GM18951 (cell line): ENCODE measurements around the gene PPM1G.
A peak's percentile ranks its signal among the peaks of the same experiment; 100 is the strongest.

Experiments
- POLR2A ChIP-seq: IDR thresholded peaks from 4 replicates; pipeline ENCODE4 v1.6.1; 2011; ENCODE audit warnings: mild to moderate bottlenecking; ENCODE audit not compliant: insufficient read length, insufficient read depth; ENCODE audit errors: extremely low read depth
- in situ Hi-C: fragments of 300-500 bp; cut with MboI; formaldehyde crosslinking; loops from one replicate; pipeline ENCODE4 v1.12.0; 2022; ENCODE audit warnings: low sequenced_read_pairs, mixed read lengths, inconsistent platforms; ENCODE audit not compliant: unreplicated experiment

The PPM1G gene

DNA sequence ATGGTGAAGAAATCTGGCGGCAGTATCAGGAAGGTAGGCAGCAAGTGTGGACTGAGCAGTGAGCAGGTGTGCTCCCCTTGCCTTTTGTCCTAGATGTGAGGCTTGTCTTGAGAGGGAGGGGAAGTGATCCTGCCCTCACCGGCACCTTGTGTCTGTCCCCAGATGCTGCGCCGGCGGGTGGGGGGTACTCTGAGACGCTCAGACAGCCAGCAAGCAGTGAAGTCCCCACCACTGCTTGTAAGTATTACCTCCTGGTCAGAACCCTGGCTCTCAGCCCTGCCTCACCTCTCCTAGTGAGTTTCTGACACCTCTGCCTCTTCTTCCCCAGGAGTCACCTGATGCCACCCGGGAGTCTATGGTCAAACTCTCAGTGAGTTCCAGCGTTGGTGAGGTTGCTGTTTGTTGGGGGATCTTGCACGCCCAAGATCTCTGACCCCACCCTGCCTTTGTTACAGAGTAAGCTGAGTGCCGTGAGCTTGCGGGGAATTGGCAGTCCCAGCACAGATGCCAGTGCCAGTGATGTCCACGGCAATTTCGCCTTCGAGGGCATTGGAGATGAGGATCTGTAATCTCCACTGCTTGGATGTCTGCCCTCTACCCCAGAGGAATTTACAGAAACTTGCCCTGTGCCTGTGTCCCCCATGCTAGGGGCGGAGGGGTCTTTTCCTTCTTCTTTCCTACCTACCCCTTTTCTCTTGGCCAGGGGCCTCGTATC, 33.1 kb downstream of the PPM1G start:
- in situ Hi-C loops, result no loop called here
- TF ChIP-seq POLR2A, result no peak

- TF ChIP-seq POLR2A, result no peak
- in situ Hi-C loops, result no loop called here
These were observed 33.8 kb downstream of the PPM1G start for GRCh38 chr2:27375513-27376099.

DNA sequence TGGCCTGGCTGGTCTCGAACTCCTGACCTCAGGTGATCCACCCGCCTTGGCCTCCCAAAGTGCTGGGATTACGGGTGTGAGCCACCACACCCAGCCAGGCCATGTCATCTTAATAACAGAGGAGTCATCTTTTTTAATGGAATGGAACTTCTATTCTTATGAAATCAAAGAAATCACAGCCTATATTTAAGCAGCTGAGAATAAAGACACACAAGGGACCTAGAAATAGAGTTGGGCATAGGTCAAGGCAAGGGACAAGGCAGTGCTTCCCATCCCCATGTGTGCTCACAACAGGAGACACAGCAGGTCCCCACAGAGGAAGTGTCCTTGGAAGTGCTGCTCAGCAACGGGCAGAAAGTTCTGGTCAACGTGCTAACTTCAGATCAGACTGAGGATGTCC, 35.8 kb downstream of the PPM1G start:
- peak; percentile 22 for TF ChIP-seq POLR2A
- in situ Hi-C loops, result no loop called here

- in situ Hi-C loops, result no loop called here
- no peak for TF ChIP-seq POLR2A
These were observed 36.5 kb downstream of the PPM1G start for GRCh38 chr2:27372937-27373336.

GRCh38 chr2:27370816-27371620, 38.4 kb downstream of the PPM1G start:
- in situ Hi-C loops, result no loop called here
- peak; percentile 53 for TF ChIP-seq POLR2A

DNA sequence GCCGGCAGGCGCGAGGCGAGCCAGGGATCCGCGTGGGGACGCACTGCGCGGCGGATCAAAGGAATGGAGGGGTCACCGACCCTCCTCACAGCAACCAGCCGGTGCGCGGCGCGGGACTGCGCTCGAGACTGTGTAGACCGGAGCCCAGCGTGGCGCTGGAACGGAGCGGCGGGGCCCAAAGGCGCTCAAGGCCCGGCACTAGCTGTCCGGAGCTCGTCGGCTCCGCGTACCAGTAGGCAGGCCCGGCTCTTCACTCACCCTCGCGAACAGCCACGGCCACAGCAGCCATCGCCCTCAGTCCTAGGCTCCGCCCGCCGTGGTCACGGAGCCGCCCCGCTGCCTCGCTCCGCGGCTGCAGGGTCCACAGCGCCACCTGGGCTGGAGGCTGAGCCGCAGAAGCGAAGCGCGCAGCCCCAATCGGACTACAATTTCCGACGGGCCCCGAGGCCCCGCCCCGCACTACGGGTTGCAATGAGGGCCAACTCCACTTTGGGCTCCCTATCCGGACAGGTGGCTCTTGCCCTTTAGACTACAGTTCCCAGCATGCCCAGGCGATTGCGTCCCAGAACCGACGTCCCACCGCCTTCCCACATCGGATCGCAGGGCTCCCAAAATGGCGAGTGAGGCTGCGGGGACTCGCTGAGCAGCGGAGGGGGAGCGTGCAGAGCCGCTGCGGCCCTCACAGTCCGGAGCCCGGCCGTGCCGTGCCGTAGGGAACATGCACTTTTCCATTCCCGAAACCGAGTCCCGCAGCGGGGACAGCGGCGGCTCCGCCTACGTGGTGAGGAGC, 39.2 kb downstream of the PPM1G start, which contains the start of the genes EIF2B4 and SNX17:
Gene EIF2B4 (minus strand): TSS at position 313 of the 790 bp plus-strand sequence. CDS start 24 bp downstream, at position 289.
Gene SNX17 (plus strand): TSS at position 591 of the 790 bp plus-strand sequence. CDS start 128 bp downstream, at position 719.
- in situ Hi-C loops, result no loop called here
- TF ChIP-seq POLR2A, result peak; percentile 89

- in situ Hi-C loops, result no loop called here
- no peak for TF ChIP-seq POLR2A
These were observed 39.8 kb downstream of the PPM1G start for GRCh38 chr2:27369471-27370025.

DNA sequence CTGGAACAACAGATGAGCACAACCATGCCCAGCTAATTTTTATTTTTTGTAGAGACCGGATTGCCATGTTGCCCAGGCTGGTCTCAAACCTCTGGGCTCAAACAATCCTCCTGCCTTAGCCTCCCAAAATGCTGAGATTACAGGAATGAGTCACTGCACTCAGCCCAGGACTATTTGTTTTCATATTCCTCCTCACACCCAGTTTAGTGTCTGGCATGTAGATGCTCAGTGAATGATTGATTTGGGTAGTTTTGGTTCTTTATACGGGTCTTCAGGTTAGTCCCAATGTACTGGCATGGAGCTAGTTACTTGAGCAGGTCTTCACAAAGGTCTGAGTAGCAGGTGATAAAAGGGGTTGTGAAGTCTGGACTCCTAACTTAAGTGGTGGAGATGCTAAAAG, 45.5 kb downstream of the PPM1G start:
- in situ Hi-C loops, result no loop called here
- no peak for TF ChIP-seq POLR2A

- in situ Hi-C loops, result no loop called here
- TF ChIP-seq POLR2A, result no peak
These were observed 46.5 kb downstream of the PPM1G start for GRCh38 chr2:27362678-27363420.

GRCh38 chr2:27356382-27357181, 52.8 kb downstream of the PPM1G start, which contains the start of gene GTF3C2:
Gene GTF3C2, minus strand, starts transcription at chr2:27356764. Its CDS starts 13,210 bp downstream, at chr2:27343554.
- in situ Hi-C loops, result no loop called here

DNA sequence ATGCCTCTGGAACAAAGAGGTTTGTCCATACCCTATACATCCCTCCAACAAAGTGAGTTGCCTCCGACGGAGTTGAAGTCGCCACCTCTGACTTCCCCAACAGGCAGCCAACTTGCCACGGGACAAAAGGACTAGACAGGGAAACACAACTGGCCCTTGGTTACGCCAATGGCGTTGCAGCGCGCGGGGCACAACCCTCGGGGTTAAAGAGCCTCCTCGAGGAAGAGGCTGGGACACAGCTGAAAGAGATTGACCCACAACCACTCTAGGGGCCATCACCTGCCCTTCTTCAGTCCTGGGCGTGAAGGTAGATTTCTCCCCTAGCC, 53.4 kb downstream of the PPM1G start:
- no peak for TF ChIP-seq POLR2A
- in situ Hi-C loops, result no loop called here

More at GRCh38 chr2:27356382-27357181, 52.8 kb downstream of the PPM1G start, which contains the start of gene GTF3C2:
- peak; percentile 73 for TF ChIP-seq POLR2A
